ENCODE measurements around the gene CTIF. TPM values are rescaled to one million over a fixed set of nuclear protein-coding genes. Genes with fewer than 3 reads are reported as not detected.

Gene CTIF
- polyA plus RNA-seq, 1 donor from 2014 or later: 50.2 TPM

- H3K27ac ChIP-seq (ENCODE audit: low read length): no peak overlapping the region
- no peaks in the 10 kb centered on the region for H3K9me2 ChIP-seq (ENCODE audit: insufficient read depth, low read length)
- no peaks in the 10 kb centered on the region for H4K20me1 ChIP-seq (ENCODE audit: insufficient read depth)
- H3K36me3 ChIP-seq (ENCODE audit: insufficient read depth, low read length): no peaks in the 10 kb centered on the region
- H3K79me2 ChIP-seq (replicated peaks; ENCODE audit: insufficient read depth, low read length): no peaks in the 10 kb centered on the region
- no peak overlapping the region for H3K9ac ChIP-seq (ENCODE audit: low read length)
- no peak overlapping the region for H2AFZ ChIP-seq (ENCODE audit: low read depth, low read length)
- no peak overlapping the region for H3K4me3 ChIP-seq (ENCODE audit: low read length)
- H3K9me3 ChIP-seq (ENCODE audit: low read length): no peaks in the 10 kb centered on the region
- H3F3A ChIP-seq (ENCODE audit: insufficient read depth, low read length, poor library complexity, severe bottlenecking): no peaks in the 10 kb centered on the region
- no peak overlapping the region for H3K4me2 ChIP-seq (ENCODE audit: low read length)
- no peak for TF ChIP-seq RAD21 (conservative IDR thresholded peaks at IDR 0.05)
- no peak for TF ChIP-seq SMC3 (conservative IDR thresholded peaks at IDR 0.05; ENCODE audit: poor library complexity)
- no peak for TF ChIP-seq EZH2 (IDR thresholded peaks at IDR 0.05; ENCODE audit: borderline replicate concordance, insufficient read depth, low read length, poor library complexity, severe bottlenecking)
- TF ChIP-seq MXI1 (conservative IDR thresholded peaks at IDR 0.05; ENCODE audit: poor library complexity, severe bottlenecking): no peak
- no peak for TF ChIP-seq POLR2AphosphoS5 (IDR thresholded peaks at IDR 0.05)
- no peak for TF ChIP-seq CTCF (IDR thresholded peaks at IDR 0.05; ENCODE audit: poor library complexity, severe bottlenecking)
- no peak for TF ChIP-seq REST (IDR thresholded peaks at IDR 0.05; ENCODE audit: borderline replicate concordance)
- TF ChIP-seq TAF1 (IDR thresholded peaks at IDR 0.05; ENCODE audit: low read depth): no peak
- TF ChIP-seq EP300 (conservative IDR thresholded peaks at IDR 0.05; ENCODE audit: poor library complexity, severe bottlenecking): no peak
- no peaks in the 10 kb centered on the region for H3K27me3 ChIP-seq (ENCODE audit: insufficient read depth, low read depth, low read length)
Measured at GRCh38 chr18:48645427-48646002, 106.7 kb downstream of the CTIF start.

GRCh38 chr18:48646976-48647375, 108.1 kb downstream of the CTIF start:
- Histone ChIP-seq H3K4me2 (ENCODE audit: low read length) (no peak overlapping the region), H3K4me3 (ENCODE audit: low read length) (no peak overlapping the region), H3K27ac (ENCODE audit: low read length) (no peak overlapping the region), H4K20me1 (ENCODE audit: insufficient read depth) (no peaks in the 10 kb centered on the region), H3K9me2 (ENCODE audit: insufficient read depth, low read length) (no peaks in the 10 kb centered on the region), H3K27me3 (ENCODE audit: insufficient read depth, low read depth, low read length) (no peaks in the 10 kb centered on the region), H3K9me3 (ENCODE audit: low read length) (no peaks in the 10 kb centered on the region), H3F3A (ENCODE audit: insufficient read depth, low read length, poor library complexity, severe bottlenecking) (no peaks in the 10 kb centered on the region), H3K36me3 (ENCODE audit: insufficient read depth, low read length) (no peaks in the 10 kb centered on the region), H3K9ac (ENCODE audit: low read length) (no peak overlapping the region), H2AFZ (ENCODE audit: low read depth, low read length) (no peak overlapping the region), H3K79me2 (replicated peaks; ENCODE audit: insufficient read depth, low read length) (no peaks in the 10 kb centered on the region)
- TF ChIP-seq MXI1 (conservative IDR thresholded peaks at IDR 0.05; ENCODE audit: poor library complexity, severe bottlenecking): no peak
- no peak for TF ChIP-seq CTCF (IDR thresholded peaks at IDR 0.05; ENCODE audit: poor library complexity, severe bottlenecking)
- no peak for TF ChIP-seq EZH2 (IDR thresholded peaks at IDR 0.05; ENCODE audit: borderline replicate concordance, insufficient read depth, low read length, poor library complexity, severe bottlenecking)
- no peak for TF ChIP-seq POLR2AphosphoS5 (IDR thresholded peaks at IDR 0.05)
- no peak for TF ChIP-seq REST (IDR thresholded peaks at IDR 0.05; ENCODE audit: borderline replicate concordance)
- no peak for TF ChIP-seq SMC3 (conservative IDR thresholded peaks at IDR 0.05; ENCODE audit: poor library complexity)
- TF ChIP-seq EP300 (conservative IDR thresholded peaks at IDR 0.05; ENCODE audit: poor library complexity, severe bottlenecking): no peak
- no peak for TF ChIP-seq TAF1 (IDR thresholded peaks at IDR 0.05; ENCODE audit: low read depth)
- TF ChIP-seq RAD21 (conservative IDR thresholded peaks at IDR 0.05): no peak

Measured in neural cell (in vitro differentiated cells).